IMR-90 (cell line): ENCODE data around the gene CDC42EP5. TPM values are rescaled to one million over a fixed set of nuclear protein-coding genes. Genes with fewer than 3 reads are reported as not detected.

Source experiments
- ATAC-seq: fragments of 200-7000 bp; cut with Tn5 transposase; 2 replicates; pipeline ENCODE4 v1.9.1; 2020; ENCODE audit warnings: low read depth, mild to moderate bottlenecking, moderate library complexity
- BruUV-seq: library from RNA; stranded (reverse); fragments of 400-500 nt; replicated peaks from 2 replicates; lab custom pipeline; 2021; lab: Mats Ljungman, UMichigan
- CTCF ChIA-PET: fragments of 300-600 bp; formaldehyde crosslinking; extraction: SDS; loops from one replicate; lab custom pipeline; 2021; ENCODE audit warnings: antibody characterized with exemption; lab: Yijun Ruan, JAX
- POLR2A ChIA-PET: fragments of 300-600 bp; sonication (Branson Sonifier 250); formaldehyde crosslinking; loops from one replicate; lab custom pipeline; 2022; ENCODE audit warnings: antibody characterized with exemption; ENCODE audit not compliant: unreplicated experiment; lab: Charles Lee
- DNase-seq: peaks from one replicate; pipeline ENCODE4 v3.0.0; 2013
- H2AFZ ChIP-seq: replicated peaks from 2 replicates; pipeline ENCODE3; 2013; ENCODE audit warnings: low read length, mild to moderate bottlenecking; ENCODE audit not compliant: poor library complexity
- H2AK5ac ChIP-seq: 2 replicates; pipeline ENCODE4 v1.6.1; 2013; ENCODE audit warnings: low read depth, low read length, inconsistent platforms
- H2AK9ac ChIP-seq: replicated peaks from 2 replicates; pipeline ENCODE3; 2013; ENCODE audit warnings: mild to moderate bottlenecking, low read depth, low read length, moderate library complexity; ENCODE audit not compliant: poor library complexity
- H2BK120ac ChIP-seq: 2 replicates; pipeline ENCODE4 v1.6.1; 2013; ENCODE audit warnings: low read depth, low read length, inconsistent platforms
- H2BK15ac ChIP-seq: 3 replicates; pipeline ENCODE4 v1.6.1; 2013; ENCODE audit warnings: low read depth, low read length, inconsistent platforms
- H2BK20ac ChIP-seq: 2 replicates; pipeline ENCODE4 v1.6.1; 2013; ENCODE audit warnings: low read depth, mild to moderate bottlenecking, inconsistent platforms, low read length, moderate library complexity
- H2BK5ac ChIP-seq: 2 replicates; pipeline ENCODE4 v1.6.1; 2013; ENCODE audit warnings: mild to moderate bottlenecking, low read depth, low read length, inconsistent platforms; ENCODE audit not compliant: poor library complexity, severe bottlenecking
- H3K14ac ChIP-seq: replicated peaks from 2 replicates; pipeline ENCODE4 v1.6.1; 2013; ENCODE audit warnings: low read depth, low read length, inconsistent platforms
- H3K18ac ChIP-seq: 2 replicates; pipeline ENCODE4 v1.6.1; 2013; ENCODE audit warnings: low read depth, low read length, control low read depth
- H3K23ac ChIP-seq: 2 replicates; pipeline ENCODE4 v1.6.1; 2013; ENCODE audit warnings: low read depth, low read length, inconsistent platforms
- H3K27ac ChIP-seq: 2 replicates; pipeline ENCODE4 v1.5.1; 2013; ENCODE audit warnings: mild to moderate bottlenecking, control low read depth, low read length; ENCODE audit not compliant: insufficient read depth
- H3K27me3 ChIP-seq: 2 replicates; pipeline ENCODE4 v1.6.1; 2013; ENCODE audit warnings: low read length; ENCODE audit not compliant: control insufficient read depth, insufficient read depth
- H3K36me3 ChIP-seq: 2 replicates; pipeline ENCODE4 v1.6.1; 2013; ENCODE audit warnings: low read length, mixed read lengths; ENCODE audit not compliant: control insufficient read depth, insufficient read depth
- H3K4ac ChIP-seq: 2 replicates; pipeline ENCODE4 v1.6.1; 2013; ENCODE audit warnings: low read depth, low read length, inconsistent platforms
- H3K4me1 ChIP-seq: 2 replicates; pipeline ENCODE4 v1.6.1; 2013; ENCODE audit warnings: low read length, mixed read lengths; ENCODE audit not compliant: control insufficient read depth, insufficient read depth
- H3K4me2 ChIP-seq: 2 replicates; pipeline ENCODE4 v1.6.1; 2013; ENCODE audit warnings: low read depth, mild to moderate bottlenecking, control low read depth, low read length, moderate library complexity
- H3K4me3 ChIP-seq: 2 replicates; pipeline ENCODE4 v1.5.1; 2013; ENCODE audit warnings: low read depth, mild to moderate bottlenecking, control low read depth, low read length, moderate library complexity; ENCODE audit not compliant: insufficient read depth
- H3K56ac ChIP-seq: 2 replicates; pipeline ENCODE4 v1.6.1; 2013; ENCODE audit warnings: low read length, inconsistent platforms; ENCODE audit not compliant: insufficient read depth; ENCODE audit errors: extremely low read depth
- H3K79me1 ChIP-seq, 2 experiments: 2 replicates each; pipeline ENCODE4 v1.6.1; 2013; ENCODE audit warnings: low read length in 2 of 2, inconsistent platforms in 1 of 2, low read depth in 1 of 2
- H3K9ac ChIP-seq: 2 replicates; pipeline ENCODE4 v1.6.1; 2013; ENCODE audit warnings: low read depth, low read length, control low read depth
- H3K9me1 ChIP-seq: 2 replicates; pipeline ENCODE4 v1.6.1; 2013; ENCODE audit warnings: low read length, inconsistent platforms; ENCODE audit not compliant: insufficient read depth
- H3K9me3 ChIP-seq: 2 replicates; pipeline ENCODE4 v1.6.1; 2013; ENCODE audit warnings: low read length; ENCODE audit not compliant: control insufficient read depth, insufficient read depth
- H4K20me1 ChIP-seq: 2 replicates; pipeline ENCODE4 v1.6.1; 2013; ENCODE audit warnings: low read length, inconsistent platforms; ENCODE audit not compliant: insufficient read depth
- H4K5ac ChIP-seq: 2 replicates; pipeline ENCODE4 v1.6.1; 2013; ENCODE audit warnings: mild to moderate bottlenecking, low read depth, low read length, control low read depth
- H4K8ac ChIP-seq, 2 experiments: 2 replicates each; pipeline ENCODE4 v1.6.1; 2013; ENCODE audit warnings: low read depth in 2 of 2, low read length in 2 of 2, control low read depth in 1 of 2, inconsistent platforms in 1 of 2
- H4K91ac ChIP-seq: 2 replicates; pipeline ENCODE4 v1.6.1; 2013; ENCODE audit warnings: low read depth, low read length, inconsistent platforms; ENCODE audit not compliant: insufficient read depth
- BHLHE40 ChIP-seq: fragments of 150-350 bp; IDR thresholded peaks from 2 replicates; pipeline ENCODE4 v1.6.1; 2016; ENCODE audit warnings: mild to moderate bottlenecking, low read depth, low read length
- CEBPB ChIP-seq: IDR thresholded peaks from 2 replicates; pipeline ENCODE4 v1.6.1; 2012; ENCODE audit warnings: low read depth, low read length, improper control_type of control experiment
- CHD1 ChIP-seq: IDR thresholded peaks from 2 replicates; pipeline ENCODE4 v1.6.1; 2012; ENCODE audit warnings: low read depth, low read length, improper control_type of control experiment
- CTCF ChIP-seq: conservative IDR thresholded peaks from 2 replicates; pipeline ENCODE4 v1.5.1; 2012; ENCODE audit warnings: mild to moderate bottlenecking, low read depth, low read length, improper control_type of control experiment
- FOS ChIP-seq: fragments of 150-350 bp; IDR thresholded peaks from 2 replicates; pipeline ENCODE4 v1.6.1; 2016; ENCODE audit warnings: low read depth, low read length
- MAFK ChIP-seq: IDR thresholded peaks from 2 replicates; pipeline ENCODE4 v1.6.1; 2012; ENCODE audit warnings: low read depth, low read length, improper control_type of control experiment
- MAZ ChIP-seq: IDR thresholded peaks from 2 replicates; pipeline ENCODE4 v1.6.1; 2012; ENCODE audit warnings: low read depth, mild to moderate bottlenecking, low read length, improper control_type of control experiment, moderate library complexity, borderline replicate concordance
- RAD21 ChIP-seq: IDR thresholded peaks from 2 replicates; pipeline ENCODE4 v1.6.1; 2012; ENCODE audit warnings: low read length, improper control_type of control experiment
- SMC3 ChIP-seq: fragments of 150-350 bp; IDR thresholded peaks from 2 replicates; pipeline ENCODE4 v1.6.1; 2016; ENCODE audit warnings: low read depth, mild to moderate bottlenecking, antibody characterized with exemption, low read length, moderate library complexity
- USF2 ChIP-seq: fragments of 150-350 bp; IDR thresholded peaks from 2 replicates; pipeline ENCODE4 v1.6.1; 2017; ENCODE audit warnings: mild to moderate bottlenecking, antibody characterized with exemption, low read length, low read depth
- WGBS, 2 experiments: methylation state at CpG; one replicate each; pipeline versions ENCODE4 v1.1.5 to v1.1.7; 2013; ENCODE audit warnings: missing lambda C conversion rate in 2 of 2; ENCODE audit not compliant: insufficient read length in 1 of 2; ENCODE audit errors: extremely low coverage in 2 of 2; 5-methylcytosine and 5-hydroxymethylcytosine counted together
- dilution Hi-C: fragments of 300-500 bp; cut with HindIII; formaldehyde crosslinking; loops from one replicate; pipeline ENCODE4 v1.14.3; 2018; ENCODE audit warnings: low sequenced_read_pairs; ENCODE audit not compliant: unreplicated experiment
- in situ Hi-C: fragments of 300-500 bp; cut with MboI; formaldehyde crosslinking; loops from 3 replicates; pipeline ENCODE4 v1.14.3; 2019; ENCODE audit warnings: low sequenced_read_pairs, inconsistent platforms, mixed read lengths
- intact Hi-C: fragments of 100-400 bp; cut with micrococcal nuclease; formaldehyde crosslinking; loops from 2 replicates; pipeline ENCODE4 v1.10.0; 2022
- polyA plus RNA-seq, 3 experiments: library from polyadenylated mRNA; depleted of rRNA; stranded (reverse); fragments of >200 nt; gene quantifications; 2 replicates each; pipeline ENCODE4 v1.2.3, GENCODE V29; 2012; ENCODE audit warnings: low replicate concordance in 1 of 3
- total RNA-seq: library from RNA; depleted of rRNA; stranded (reverse); fragments of >200 nt; gene quantifications from 2 replicates; pipeline ENCODE4 v1.2.3, GENCODE V29; 2012

The CDC42EP5 gene
- total and polyA plus RNA-seq, 2 of the 4 experiments (the other 2 are of a cell fraction): 7.2 to 25.3 TPM

GRCh38 chr19:54421521-54421920 is 51.6 kb downstream of the CDC42EP5 start:
- no peak overlapping the region for H2BK120ac ChIP-seq
- 100% methylated on average over 1 of the region's 7 CpGs; no CpG with 5 or more reads in 1 of the 2 experiments for WGBS, 2 experiments
- H4K91ac ChIP-seq: no peak overlapping the region
- no peak overlapping the region for H3K4ac ChIP-seq
- H3K4me1 ChIP-seq: no peaks in the 10 kb centered on the region
- H4K8ac ChIP-seq: no peak overlapping the region
- no peak for DNase-seq
- H3K4me3 ChIP-seq: no peak overlapping the region
- in situ Hi-C loops: no loop called here
- intact Hi-C loops: no loop called here
- no peaks in the 10 kb centered on the region for H4K20me1 ChIP-seq
- no peak overlapping the region for H3K4me2 ChIP-seq
- no peak for TF ChIP-seq FOS
- TF ChIP-seq CTCF: no peak
- no peak for TF ChIP-seq MAFK
- no peak for TF ChIP-seq MAZ
- TF ChIP-seq RAD21: no peak
- TF ChIP-seq BHLHE40: no peak
- no peak for TF ChIP-seq CEBPB
- TF ChIP-seq SMC3: no peak
- no peak for TF ChIP-seq CHD1
- no peak for TF ChIP-seq USF2
- no peaks in the 10 kb centered on the region for H3K9me3 ChIP-seq
- H3K14ac ChIP-seq: no peak overlapping the region
- H2AK9ac ChIP-seq: no peak overlapping the region
- no peak overlapping the region for H2BK20ac ChIP-seq
- no peak overlapping the region for H3K27ac ChIP-seq
- ChIA-PET CTCF (interaction anchor here (0.6 kb wide), 1 partner anchor 1209 kb away, joined by 5 read pairs; no protein-coding TSS in a partner anchor), POLR2A (no interaction called here)
- peaks cover 3% of the 10 kb centered on the region; the same call in 1 of the 2 replicates for H3K9me1 ChIP-seq
- no TSS peak for BruUV-seq
- no peak overlapping the region for H2AK5ac ChIP-seq
- no peak overlapping the region for H3K23ac ChIP-seq
- no peak overlapping the region for H3K18ac ChIP-seq
- H2BK5ac ChIP-seq: no peak overlapping the region
- no peak overlapping the region for H3K9ac ChIP-seq
- H2AFZ ChIP-seq: no peak overlapping the region
- peaks cover 22% of the 10 kb centered on the region; the same call in 1 of the 2 replicates for H3K27me3 ChIP-seq
- H2BK15ac ChIP-seq: no peak overlapping the region
- no peak overlapping the region for H3K56ac ChIP-seq
- H3K79me1 ChIP-seq: no peaks in the 10 kb centered on the region
- H4K5ac ChIP-seq: no peak overlapping the region
- H3K36me3 ChIP-seq: no peaks in the 10 kb centered on the region
- dilution Hi-C loops: no loop called here
- no peak for ATAC-seq
